Activated T-cell treated with anti-CD3 and anti-CD28 coated beads, Interleukin-2, amount 50 U/mL, for 1 hour (primary cell): ENCODE data around the gene TBC1D8B.

Source experiments
- DNase-seq: peaks from one replicate; pipeline ENCODE4 v3.0.0-alpha.2; 2020

The TBC1D8B gene

GRCh38 chrX:106899276-106899675 is 96.8 kb downstream of the TBC1D8B start:
- DNase-seq, result no peak

- DNase-seq, result no peak
These were observed 97.4 kb downstream of the TBC1D8B start for GRCh38 chrX:106899841-106900240.

GRCh38 chrX:106901341-106901740 is 98.9 kb downstream of the TBC1D8B start:
- DNase-seq, result no peak

GRCh38 chrX:106901781-106902219 is 99.3 kb downstream of the TBC1D8B start:
- DNase-seq, result no peak

DNA sequence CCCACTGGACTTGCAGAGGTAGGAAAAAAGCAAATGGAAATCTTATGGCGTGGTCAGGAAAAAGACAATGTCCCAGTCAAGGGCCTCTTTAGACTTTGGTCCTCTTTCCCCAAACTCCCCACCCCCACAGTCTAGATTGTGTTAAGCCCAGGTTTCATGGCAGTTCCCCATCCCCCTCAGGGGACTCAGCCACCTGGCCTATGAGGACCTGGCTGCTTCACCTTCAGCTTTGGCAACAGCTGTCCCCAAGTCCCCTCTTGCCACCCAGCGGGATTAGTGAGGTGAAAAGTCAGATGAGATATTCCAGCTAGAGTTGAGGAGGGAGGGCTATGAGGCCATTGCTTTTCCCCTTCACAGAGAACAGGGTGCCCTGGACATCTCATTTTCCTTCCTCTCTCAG is 100.2 kb downstream of the TBC1D8B start:
- DNase-seq, result no peak

GRCh38 chrX:106903291-106903824 is 100.9 kb downstream of the TBC1D8B start, which contains the start of gene RIPPLY1:
TSS of gene RIPPLY1 (minus strand) at chrX:106903341. CDS start at chrX:106903287, 54 bp downstream.
- DNase-seq, result no peak

DNA sequence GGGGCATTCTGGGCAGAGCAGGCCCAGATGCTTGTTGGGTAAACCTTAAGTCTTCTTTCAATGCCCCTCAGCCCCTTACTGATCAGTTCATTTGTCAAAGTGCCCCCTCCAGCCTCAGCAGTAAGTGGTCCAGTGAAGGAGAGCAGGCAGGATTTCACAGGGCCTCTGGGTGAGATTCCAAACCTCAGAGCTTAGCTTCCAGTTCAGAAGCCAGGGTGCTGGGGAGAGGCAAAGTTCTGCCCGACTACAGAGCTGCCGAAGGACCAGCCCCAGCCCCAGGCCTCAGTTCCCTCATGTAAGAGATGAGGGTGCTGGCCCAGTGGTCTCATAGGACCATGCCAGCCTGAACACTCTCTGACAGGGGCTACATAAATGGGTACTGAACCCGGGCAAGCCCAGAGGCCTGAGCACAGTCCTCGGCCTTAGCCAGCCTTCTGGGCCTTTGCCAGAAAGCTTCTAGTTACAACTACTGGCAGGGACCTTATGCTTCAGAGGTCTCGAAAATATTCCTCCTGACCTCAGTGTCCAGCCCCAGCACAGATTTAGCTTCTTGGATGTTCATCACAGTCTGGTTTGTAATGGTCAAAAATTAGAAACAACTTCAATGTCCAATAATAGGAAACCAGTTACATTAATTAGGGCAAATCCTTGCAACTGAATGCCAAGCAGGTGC is 101.5 kb downstream of the TBC1D8B start:
- DNase-seq, result no peak

- no peak for DNase-seq
These were observed 102.7 kb downstream of the TBC1D8B start for GRCh38 chrX:106905064-106905708.

GRCh38 chrX:106906361-106906760 is 103.9 kb downstream of the TBC1D8B start:
- DNase-seq, result no peak

DNA sequence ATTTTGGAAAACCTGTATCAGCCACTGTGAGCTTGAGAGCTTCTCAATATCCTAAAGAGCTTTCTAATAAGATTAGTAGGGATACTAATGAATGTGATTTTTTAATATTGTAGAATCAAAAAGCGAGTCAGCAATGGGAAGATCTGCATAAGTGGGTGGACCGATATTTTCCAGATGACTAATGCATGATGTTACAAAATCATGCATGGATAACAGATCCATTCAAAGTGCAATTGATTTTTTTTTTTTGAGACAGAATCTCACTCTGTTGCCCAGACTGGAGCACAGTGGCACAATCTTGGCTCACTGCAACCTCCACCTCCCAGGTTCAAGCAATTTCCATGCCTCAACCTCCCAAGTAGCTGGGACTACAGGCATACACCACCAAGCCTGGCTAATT is 110.4 kb downstream of the TBC1D8B start:
- DNase-seq, result no peak

GRCh38 chrX:106917830-106918500 is 115.5 kb downstream of the TBC1D8B start:
- no peak for DNase-seq

- no peak for DNase-seq
These were observed 117.5 kb downstream of the TBC1D8B start, which contains the start of gene CLDN2 for GRCh38 chrX:106919932-106920452. TSS of gene CLDN2 (plus strand) at chrX:106920402. CDS start at chrX:106928229, 7,827 bp downstream.

DNA sequence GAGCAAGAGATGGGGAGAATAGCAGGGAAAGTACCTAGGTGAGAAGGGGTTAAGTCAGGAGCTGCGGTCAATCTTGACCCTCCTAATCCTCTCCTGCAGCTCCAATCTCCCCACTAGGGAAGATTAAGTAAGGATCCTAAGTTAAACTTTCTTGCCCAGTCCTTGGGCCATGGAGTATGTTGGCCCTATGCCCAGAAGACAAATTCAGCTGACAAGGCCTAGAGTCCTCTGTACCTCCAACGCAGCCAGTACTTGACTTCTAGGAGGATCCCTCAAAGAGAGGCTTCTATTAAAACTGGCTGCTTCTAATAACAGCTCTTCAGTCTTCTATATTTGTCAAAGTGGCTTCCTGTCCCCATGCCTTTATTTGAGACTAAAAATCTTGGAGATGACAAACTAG is 119.2 kb downstream of the TBC1D8B start:
- no peak for DNase-seq
